Stomach (tissue), 4 donors: ENCODE data around the gene CHN2.

Source experiments
- CTCF ChIP-seq, 7 experiments: fragments of 450-650 bp in 4 of 7; fragments of 200-600 bp in 3 of 7; sonication (generic) in 3 of 7; IDR thresholded peaks; one replicate each; pipeline ENCODE4 v1.5.1; 2016 to 2019; ENCODE audit warnings: antibody characterized with exemption in 7 of 7, control low read depth in 2 of 7, mild to moderate bottlenecking in 1 of 7
- EP300 ChIP-seq: sonication (generic); formaldehyde crosslinking; IDR thresholded peaks from one replicate; pipeline ENCODE4 v1.6.1; 2017; ENCODE audit warnings: antibody characterized with exemption
- POLR2A ChIP-seq, 4 donors: fragments of 450-650 bp; IDR thresholded peaks; one replicate each; pipeline ENCODE4 v1.6.1; 2016; ENCODE audit warnings: antibody characterized with exemption in 4 of 4, control low read depth in 2 of 4, mild to moderate bottlenecking in 1 of 4, moderate library complexity in 1 of 4
- POLR2AphosphoS5 ChIP-seq, 3 donors: sonication (generic); formaldehyde crosslinking; IDR thresholded peaks; one replicate each; pipeline ENCODE4 v1.6.1; 2016; ENCODE audit warnings: antibody characterized with exemption in 3 of 3

DNA sequence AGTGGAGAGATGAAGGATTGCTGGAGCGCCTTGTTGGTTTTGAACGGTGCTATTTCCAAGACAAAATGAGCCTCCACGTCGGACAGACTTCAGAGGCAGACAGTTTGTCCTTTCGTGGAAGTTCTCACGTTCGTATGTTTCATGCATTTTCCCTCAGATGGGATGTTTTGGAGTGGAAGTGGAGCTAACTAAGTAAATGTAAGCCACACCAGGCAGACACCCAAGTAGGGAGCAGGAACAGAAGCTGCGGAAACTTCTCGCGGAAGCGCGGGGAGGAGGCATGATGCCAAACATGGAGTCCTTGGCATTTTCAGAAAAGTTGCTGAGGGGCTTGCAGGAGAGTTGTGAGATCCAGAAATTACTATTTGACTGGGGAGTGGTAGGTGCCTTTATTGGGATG lies 223.5 kb downstream of the CHN2 start:
- no peak for TF ChIP-seq CTCF (IDR thresholded peaks at IDR 0.05)
- no peak for TF ChIP-seq EP300
- TF ChIP-seq POLR2A (IDR thresholded peaks at IDR 0.05), result no peak
- TF ChIP-seq POLR2AphosphoS5 (IDR thresholded peaks at IDR 0.05), result no peak
